ENCODE results near the gene GATC.
"Not testable (repeated sequence)": the region's sequence is repeated elsewhere in the genome, so short reads cannot be mapped to it uniquely, and the experiment has no call there.

GATC gene

DNA sequence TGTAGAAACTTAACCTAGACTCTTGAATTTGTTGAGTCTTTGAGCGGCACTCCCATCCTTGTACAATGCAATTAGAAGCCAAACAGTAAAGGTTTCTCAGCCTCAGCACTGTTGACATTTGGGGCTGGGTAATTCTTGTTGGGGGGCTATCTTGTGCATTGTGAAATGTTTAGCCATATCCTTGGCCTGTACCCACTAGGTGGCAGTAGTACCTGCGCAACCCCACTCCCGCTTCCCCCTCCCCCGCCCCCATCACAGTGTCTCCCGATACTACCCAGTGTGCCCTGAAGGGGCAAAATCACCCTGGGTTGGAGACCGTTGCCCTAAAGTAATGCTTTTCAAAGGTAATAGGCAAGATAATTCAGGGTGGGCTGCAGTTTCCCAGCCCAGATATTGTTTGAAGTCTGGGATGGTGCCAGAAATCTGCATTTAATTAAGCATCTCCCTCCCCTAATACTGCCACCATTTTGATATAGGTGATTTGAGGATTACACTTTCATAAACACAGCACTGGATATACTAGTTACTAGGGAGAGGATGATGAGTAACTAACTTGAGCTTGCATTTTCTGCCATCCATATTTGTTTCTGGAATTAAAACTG is 6.5 kb upstream of the GATC start:
- Histone ChIP-seq H3K4me3 (ENCODE audit: low read length) (no peak overlapping the region), H3K36me3 (ENCODE audit: control insufficient read depth, insufficient read depth, low read length) (no peaks in the 10 kb centered on the region), H3K9me3 (ENCODE audit: control insufficient read depth, low read length) (no peaks in the 10 kb centered on the region), H3K9ac (ENCODE audit: low read length) (no peak overlapping the region), H3K4me1 (ENCODE audit: control insufficient read depth, insufficient read depth, low read length) (peaks cover 14% of the 10 kb centered on the region), H3K27me3 (ENCODE audit: control insufficient read depth, insufficient read depth, low read length) (no peaks in the 10 kb centered on the region)

GRCh38 chr12:120444676-120445075 is 1.6 kb upstream of the GATC start:
- Histone ChIP-seq H3K9me3 (ENCODE audit: control insufficient read depth, low read length) (no peaks in the 10 kb centered on the region), H3K9ac (ENCODE audit: low read length) (no peak overlapping the region), H3K4me1 (ENCODE audit: control insufficient read depth, insufficient read depth, low read length) (peaks cover 22% of the 10 kb centered on the region), H3K27me3 (ENCODE audit: control insufficient read depth, insufficient read depth, low read length) (no peaks in the 10 kb centered on the region), H3K36me3 (ENCODE audit: control insufficient read depth, insufficient read depth, low read length) (no peaks in the 10 kb centered on the region), H3K4me3 (ENCODE audit: low read length) (no peak overlapping the region)

DNA sequence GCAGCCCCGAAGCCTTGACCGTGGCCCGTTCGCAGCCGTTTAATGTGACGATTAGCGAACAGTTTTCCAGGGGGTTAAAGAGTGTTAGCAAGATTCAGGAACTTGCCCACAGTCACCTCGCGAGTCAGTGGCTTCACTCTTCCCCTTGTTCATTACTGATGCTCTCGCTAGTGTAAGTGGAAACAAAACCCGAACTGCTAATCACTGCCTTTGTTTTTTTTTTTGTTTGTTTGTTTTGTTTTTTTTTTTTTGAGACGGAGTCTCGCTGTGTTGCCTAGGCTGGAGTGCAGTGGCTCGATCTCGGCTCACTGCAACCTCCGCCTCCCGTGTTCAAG is 567 bp downstream of the GATC start:
- H3K36me3 ChIP-seq (ENCODE audit: control insufficient read depth, insufficient read depth, low read length); H3K27me3 ChIP-seq (ENCODE audit: control insufficient read depth, insufficient read depth, low read length); H3K9me3 ChIP-seq (ENCODE audit: control insufficient read depth, low read length): not testable (repeated sequence)
- peak overlapping the region; percentile 93 for H3K9ac ChIP-seq (ENCODE audit: low read length)
- H3K4me3 ChIP-seq (ENCODE audit: low read length): peak overlapping the region; percentile 99
- H3K4me1 ChIP-seq (ENCODE audit: control insufficient read depth, insufficient read depth, low read length): peaks cover 18% of the 10 kb centered on the region

DNA sequence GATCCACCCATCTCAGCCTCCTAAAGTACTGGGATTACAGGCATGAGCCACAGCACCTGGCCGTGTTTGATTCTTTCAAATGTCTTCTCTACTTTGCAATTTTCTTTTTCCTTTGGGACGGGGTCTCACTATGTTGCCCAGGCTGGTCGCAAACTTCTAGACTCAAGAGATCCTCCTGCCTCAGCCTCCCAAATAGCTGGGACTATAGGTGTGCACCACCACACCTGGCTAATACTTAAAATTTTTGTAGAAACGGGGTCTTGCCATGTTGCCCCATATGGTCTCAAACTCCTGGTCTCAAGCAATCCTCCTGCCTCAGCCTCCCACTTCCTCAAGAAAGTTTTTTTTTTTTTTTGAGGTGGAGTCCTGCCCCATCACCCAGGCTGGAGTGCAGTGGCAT is 1.7 kb downstream of the GATC start:
- no peaks in the 10 kb centered on the region for H3K27me3 ChIP-seq (ENCODE audit: control insufficient read depth, insufficient read depth, low read length)
- no peak overlapping the region for H3K4me3 ChIP-seq (ENCODE audit: low read length)
- H3K36me3 ChIP-seq (ENCODE audit: control insufficient read depth, insufficient read depth, low read length): no peaks in the 10 kb centered on the region
- H3K9ac ChIP-seq (ENCODE audit: low read length): peak overlapping the region; percentile 31
- H3K4me1 ChIP-seq (ENCODE audit: control insufficient read depth, insufficient read depth, low read length): peaks cover 24% of the 10 kb centered on the region
- H3K9me3 ChIP-seq (ENCODE audit: control insufficient read depth, low read length): no peaks in the 10 kb centered on the region

DNA sequence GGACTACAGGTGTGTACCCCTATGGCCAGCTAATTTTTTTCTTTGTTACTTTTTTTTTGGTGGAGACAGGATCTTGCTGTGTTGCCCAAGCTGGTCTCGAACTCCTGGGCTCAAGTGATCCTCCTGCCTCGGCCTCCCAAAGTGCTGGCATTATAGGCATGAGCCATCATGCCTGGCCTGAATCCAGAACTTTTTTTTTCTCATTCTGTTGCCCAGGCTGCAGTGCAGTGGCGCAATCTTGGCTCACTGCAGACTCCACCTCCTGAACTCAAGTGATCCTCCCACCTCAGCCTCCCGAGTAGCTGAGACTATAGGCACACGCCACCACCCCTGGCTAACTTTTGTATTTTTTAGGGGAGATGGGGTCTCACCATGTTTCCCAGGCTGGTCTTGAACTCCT is 6.3 kb downstream of the GATC start:
- H3K4me3 ChIP-seq (ENCODE audit: low read length); H3K9ac ChIP-seq (ENCODE audit: low read length); H3K27me3 ChIP-seq (ENCODE audit: control insufficient read depth, insufficient read depth, low read length); H3K9me3 ChIP-seq (ENCODE audit: control insufficient read depth, low read length): not testable (repeated sequence)
- Histone ChIP-seq H3K4me1 (ENCODE audit: control insufficient read depth, insufficient read depth, low read length) (peaks cover 18% of the 10 kb centered on the region), H3K36me3 (ENCODE audit: control insufficient read depth, insufficient read depth, low read length) (peaks cover 13% of the 10 kb centered on the region)

DNA sequence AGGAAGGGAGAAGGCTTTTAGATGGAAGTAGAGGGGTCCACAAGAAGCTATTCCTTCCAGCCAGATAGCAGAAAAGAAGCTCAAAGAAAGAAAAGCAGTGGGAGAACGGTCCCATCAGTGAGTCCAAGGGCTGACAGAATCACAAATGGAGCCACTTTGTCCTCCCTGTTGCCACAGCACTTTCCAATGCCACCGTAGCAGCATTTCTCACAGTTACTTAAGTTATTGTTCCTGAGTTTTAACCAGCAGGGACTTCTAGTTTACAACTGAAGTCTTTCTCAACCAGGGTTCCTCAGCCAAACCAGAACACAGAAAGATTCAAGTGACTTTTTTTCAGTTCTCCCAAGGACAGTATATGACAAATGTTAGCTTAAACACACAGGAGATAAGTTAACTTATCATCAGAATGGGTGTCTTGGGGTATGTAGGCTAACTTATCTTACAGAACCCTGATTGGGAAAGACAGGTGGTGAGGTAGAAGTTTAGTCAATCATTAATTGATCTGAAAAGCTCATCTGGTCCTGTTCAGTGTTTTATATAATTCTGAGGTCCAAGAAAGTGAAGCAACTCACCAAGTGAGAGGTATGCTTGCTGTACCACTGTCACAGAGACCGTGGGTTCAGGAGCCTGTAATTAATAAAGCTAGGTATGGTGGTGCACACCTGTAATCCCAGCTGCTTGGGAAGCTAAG is 7.0 kb downstream of the GATC start:
- Histone ChIP-seq H3K4me3 (ENCODE audit: low read length) (no peak overlapping the region), H3K9me3 (ENCODE audit: control insufficient read depth, low read length) (no peaks in the 10 kb centered on the region), H3K27me3 (ENCODE audit: control insufficient read depth, insufficient read depth, low read length) (no peaks in the 10 kb centered on the region), H3K4me1 (ENCODE audit: control insufficient read depth, insufficient read depth, low read length) (peaks cover 14% of the 10 kb centered on the region), H3K9ac (ENCODE audit: low read length) (no peak overlapping the region), H3K36me3 (ENCODE audit: control insufficient read depth, insufficient read depth, low read length) (peaks cover 13% of the 10 kb centered on the region)

- Histone ChIP-seq H3K4me3 (ENCODE audit: low read length) (no peak overlapping the region), H3K36me3 (ENCODE audit: control insufficient read depth, insufficient read depth, low read length) (peaks cover 13% of the 10 kb centered on the region), H3K9me3 (ENCODE audit: control insufficient read depth, low read length) (no peaks in the 10 kb centered on the region), H3K27me3 (ENCODE audit: control insufficient read depth, insufficient read depth, low read length) (no peaks in the 10 kb centered on the region), H3K4me1 (ENCODE audit: control insufficient read depth, insufficient read depth, low read length) (peaks cover 14% of the 10 kb centered on the region), H3K9ac (ENCODE audit: low read length) (no peak overlapping the region)
Measured at GRCh38 chr12:120453977-120454376, 7.7 kb downstream of the GATC start.

DNA sequence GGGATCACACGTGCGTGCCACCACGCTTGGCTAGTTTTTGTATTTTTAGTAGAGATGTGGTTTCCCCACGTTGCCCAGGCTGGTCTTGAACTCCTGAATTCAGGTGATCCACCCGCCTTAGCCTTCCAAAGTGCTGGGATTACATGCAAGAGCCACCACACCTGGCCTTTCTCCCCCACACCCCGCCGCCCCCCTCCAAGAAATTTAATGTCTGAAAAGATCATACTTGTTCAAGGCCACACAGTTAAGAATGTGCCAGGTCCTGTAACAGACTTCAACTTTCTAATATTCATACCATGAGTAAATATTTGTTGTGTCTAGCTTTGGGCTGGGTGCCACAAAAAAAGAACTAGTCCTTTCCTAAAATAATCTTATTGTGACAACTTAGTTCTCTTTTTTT is 9.1 kb downstream of the GATC start:
- Histone ChIP-seq H3K36me3 (ENCODE audit: control insufficient read depth, insufficient read depth, low read length) (peaks cover 13% of the 10 kb centered on the region), H3K9me3 (ENCODE audit: control insufficient read depth, low read length) (no peaks in the 10 kb centered on the region), H3K4me1 (ENCODE audit: control insufficient read depth, insufficient read depth, low read length) (peaks cover 14% of the 10 kb centered on the region), H3K9ac (ENCODE audit: low read length) (no peak overlapping the region), H3K27me3 (ENCODE audit: control insufficient read depth, insufficient read depth, low read length) (no peaks in the 10 kb centered on the region), H3K4me3 (ENCODE audit: low read length) (no peak overlapping the region)

DNA sequence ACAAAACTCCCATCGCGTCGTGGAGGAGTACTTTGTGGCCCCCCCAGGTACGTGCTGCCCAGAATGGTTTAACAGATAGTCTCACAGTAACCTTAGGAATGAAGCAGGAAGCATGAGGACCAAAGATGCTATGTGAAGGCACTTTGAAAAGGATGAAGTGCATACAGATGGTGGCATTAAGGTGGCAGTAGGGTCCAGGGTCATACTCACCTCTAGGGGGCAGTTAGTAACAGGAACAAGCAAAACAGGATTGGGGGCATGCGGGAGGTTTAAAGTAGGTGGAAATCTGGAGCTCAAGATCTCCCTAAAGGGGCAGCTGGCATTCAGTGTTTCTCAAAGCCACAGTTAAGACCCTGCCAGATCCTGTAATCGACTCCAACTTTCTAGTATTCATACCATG is 10.9 kb downstream of the GATC start:
- Histone ChIP-seq H3K4me1 (ENCODE audit: control insufficient read depth, insufficient read depth, low read length) (peaks cover 14% of the 10 kb centered on the region), H3K36me3 (ENCODE audit: control insufficient read depth, insufficient read depth, low read length) (peaks cover 13% of the 10 kb centered on the region), H3K9me3 (ENCODE audit: control insufficient read depth, low read length) (no peaks in the 10 kb centered on the region), H3K27me3 (ENCODE audit: control insufficient read depth, insufficient read depth, low read length) (no peaks in the 10 kb centered on the region), H3K9ac (ENCODE audit: low read length) (no peak overlapping the region), H3K4me3 (ENCODE audit: low read length) (no peak overlapping the region)

DNA sequence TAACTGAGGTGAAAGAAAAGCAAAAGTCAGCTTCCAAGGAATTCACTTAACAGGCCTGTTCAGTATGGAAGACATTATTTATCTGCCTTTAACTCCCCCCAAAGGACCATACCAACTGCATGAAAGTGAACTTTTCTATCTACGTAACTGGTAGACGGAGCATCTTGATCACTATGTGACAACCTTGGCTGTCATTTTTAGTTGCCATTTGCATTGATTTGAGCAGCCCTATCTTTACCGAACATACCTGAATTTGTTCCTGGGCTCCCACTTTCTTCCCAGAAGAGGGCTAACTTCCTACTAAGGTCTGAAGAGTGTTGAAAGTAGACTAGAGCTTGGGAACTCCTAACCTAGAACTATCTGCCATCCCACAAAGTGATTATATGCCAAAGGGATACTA is 13.9 kb downstream of the GATC start:
- no peak overlapping the region for H3K9ac ChIP-seq (ENCODE audit: low read length)
- H3K4me3 ChIP-seq (ENCODE audit: low read length): no peak overlapping the region
- peaks cover 24% of the 10 kb centered on the region for H3K36me3 ChIP-seq (ENCODE audit: control insufficient read depth, insufficient read depth, low read length)

DNA sequence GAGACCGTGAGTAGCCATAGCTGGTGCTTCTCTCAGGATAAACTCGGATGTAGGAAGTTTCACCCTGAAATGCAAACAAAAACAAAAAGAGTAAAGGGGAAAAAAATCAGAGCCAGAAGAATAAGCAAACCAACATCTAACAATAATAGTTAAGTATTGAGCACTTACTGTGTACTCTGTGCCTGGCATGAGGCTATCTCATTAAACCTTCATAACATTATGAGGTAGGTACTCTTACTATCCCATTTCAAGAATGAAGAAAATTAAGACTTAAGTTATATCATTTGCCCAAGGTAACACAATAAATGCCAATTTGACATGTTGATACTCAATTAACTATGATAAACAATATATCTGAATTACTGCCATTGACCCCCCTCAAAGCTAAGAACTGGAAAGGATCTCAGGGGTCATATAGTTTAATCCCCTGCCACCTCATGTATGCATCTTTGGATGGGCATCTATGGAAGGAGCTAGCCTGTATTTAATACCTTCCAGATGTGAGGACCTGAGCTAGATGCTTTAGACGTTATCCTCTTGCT is 15.9 kb downstream of the GATC start:
- Histone ChIP-seq H3K27me3 (ENCODE audit: control insufficient read depth, insufficient read depth, low read length) (no peaks in the 10 kb centered on the region), H3K4me1 (ENCODE audit: control insufficient read depth, insufficient read depth, low read length) (peaks cover 5% of the 10 kb centered on the region), H3K4me3 (ENCODE audit: low read length) (no peak overlapping the region), H3K9ac (ENCODE audit: low read length) (no peak overlapping the region), H3K9me3 (ENCODE audit: control insufficient read depth, low read length) (no peaks in the 10 kb centered on the region), H3K36me3 (ENCODE audit: control insufficient read depth, insufficient read depth, low read length) (peaks cover 13% of the 10 kb centered on the region)

More for the DNA sequence above, 13.9 kb downstream of the GATC start:
- H3K4me1 ChIP-seq (ENCODE audit: control insufficient read depth, insufficient read depth, low read length): no peaks in the 10 kb centered on the region
- no peaks in the 10 kb centered on the region for H3K9me3 ChIP-seq (ENCODE audit: control insufficient read depth, low read length)
- no peaks in the 10 kb centered on the region for H3K27me3 ChIP-seq (ENCODE audit: control insufficient read depth, insufficient read depth, low read length)

DNA sequence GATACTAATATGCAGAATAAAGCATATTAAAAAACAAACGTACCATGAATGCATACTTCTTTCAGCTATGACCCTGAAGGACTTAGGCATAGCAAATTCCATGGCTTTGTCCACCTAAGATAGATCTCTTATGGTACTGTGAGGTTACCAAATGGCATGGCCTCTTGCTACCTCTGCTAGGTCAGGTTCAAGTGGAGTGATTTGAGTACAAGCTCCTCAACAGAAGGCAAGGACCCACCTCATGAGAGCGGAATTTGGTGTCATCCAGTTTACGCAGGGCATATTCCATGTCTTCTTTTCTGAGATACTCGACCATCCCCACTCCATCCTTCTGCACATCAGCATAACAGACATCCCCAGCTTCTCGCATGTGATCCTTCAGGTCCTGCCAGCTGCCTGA is 17.5 kb downstream of the GATC start:
- Histone ChIP-seq H3K4me1 (ENCODE audit: control insufficient read depth, insufficient read depth, low read length) (peaks cover 5% of the 10 kb centered on the region), H3K36me3 (ENCODE audit: control insufficient read depth, insufficient read depth, low read length) (peaks cover 11% of the 10 kb centered on the region), H3K9ac (ENCODE audit: low read length) (no peak overlapping the region), H3K9me3 (ENCODE audit: control insufficient read depth, low read length) (no peaks in the 10 kb centered on the region), H3K4me3 (ENCODE audit: low read length) (no peak overlapping the region), H3K27me3 (ENCODE audit: control insufficient read depth, insufficient read depth, low read length) (no peaks in the 10 kb centered on the region)

Measured in mucosa of stomach (tissue), 1 donor.